HepG2 (cell line): ENCODE data around the gene FDXACB1. TPM values are rescaled to one million over a fixed set of nuclear protein-coding genes. Genes with fewer than 3 reads are reported as not detected.

Experiments
- NONO ChIP-seq, 2 experiments: fragments of 450-650 bp in 1 of 2; sonication (generic) in 1 of 2; formaldehyde crosslinking in 1 of 2; IDR thresholded peaks in 1 of 2; conservative IDR thresholded peaks in 1 of 2; 2 replicates each; pipeline versions ENCODE4 v1.6.1 to v1.8.0; 2017 to 2022; ENCODE audit warnings: mild to moderate bottlenecking in 1 of 2, missing genetic modification reagents in 1 of 2, moderate library complexity in 1 of 2
- RFX5 ChIP-seq: IDR thresholded peaks from 2 replicates; pipeline ENCODE4 v1.6.1; 2011; ENCODE audit warnings: low read depth, low read length, improper control_type of control experiment
- RXRB ChIP-seq: IDR thresholded peaks from 2 replicates; pipeline ENCODE4 v1.6.1; 2016; ENCODE audit warnings: borderline replicate concordance, missing genetic modification reagents, missing compliant biosample characterization
- SALL1 ChIP-seq: sonication (generic); formaldehyde crosslinking; IDR thresholded peaks from 2 replicates; pipeline ENCODE4 v1.8.0; 2022; ENCODE audit warnings: mild to moderate bottlenecking, missing genetic modification reagents
- ZNF501 ChIP-seq: sonication (generic); formaldehyde crosslinking; IDR thresholded peaks from 2 replicates; pipeline ENCODE4 v1.5.1; 2020; ENCODE audit warnings: mild to moderate bottlenecking, moderate library complexity, missing genetic modification reagents
- ZNF768 ChIP-seq: sonication (generic); formaldehyde crosslinking; IDR thresholded peaks from 2 replicates; pipeline ENCODE4 v1.4.0; 2020; ENCODE audit warnings: missing genetic modification reagents
- ZNF839 ChIP-seq: sonication (generic); formaldehyde crosslinking; IDR thresholded peaks from 2 replicates; pipeline ENCODE4 v1.4.0; 2020; ENCODE audit warnings: missing genetic modification reagents, mild to moderate bottlenecking, borderline replicate concordance
- polyA plus RNA-seq, 8 experiments: library from polyadenylated mRNA; depleted of rRNA in 3 of 8; stranded (reverse) in 7 of 8; unstranded in 1 of 8; fragments of >200 nt; fragmentation: Illumina TruSeq in 4 of 8; extraction: Trizol in 4 of 8; gene quantifications; 2 replicates each; pipeline versions ENCODE4 v1.2.1 to v1.2.3, GENCODE V29; 2011 to 2016; ENCODE audit warnings: low read depth in 4 of 8, missing spikeins in 1 of 8, mixed read lengths in 1 of 8; ENCODE audit not compliant: insufficient read depth in 1 of 8
- total RNA-seq, 5 experiments: library from RNA; depleted of rRNA; stranded (reverse); fragments of >200 nt; fragmentation: Illumina TruSeq; extraction: Trizol; gene quantifications; 2 replicates each; pipeline ENCODE4 v1.2.3, GENCODE V29; 2016; ENCODE audit warnings: low read depth in 1 of 5
- TF ChIP-seq, protein P1 (sequence below), 2 experiments: sonication (generic) in 1 of 2; formaldehyde crosslinking in 1 of 2; IDR thresholded peaks; 2 replicates each; pipeline versions ENCODE4 v1.4.0 to v1.6.1; 2018 to 2020; ENCODE audit warnings: missing genetic modification reagents in 2 of 2, borderline replicate concordance in 1 of 2, low read depth in 1 of 2, mild to moderate bottlenecking in 1 of 2, missing biosample characterization in 1 of 2
- TF ChIP-seq, protein P2 (sequence below): sonication (generic); formaldehyde crosslinking; IDR thresholded peaks from 2 replicates; pipeline ENCODE4 v1.8.1; 2023; ENCODE audit warnings: mild to moderate bottlenecking, moderate library complexity, missing genetic modification reagents
- TF ChIP-seq, protein P3 (sequence below): fragments of 450-650 bp; IDR thresholded peaks from 2 replicates; pipeline ENCODE4 v1.6.1; 2017; ENCODE audit warnings: mild to moderate bottlenecking
- TF ChIP-seq, protein P4 (sequence below): sonication (generic); formaldehyde crosslinking; IDR thresholded peaks from 2 replicates; pipeline ENCODE4 v1.4.0; 2020; ENCODE audit warnings: mild to moderate bottlenecking, missing genetic modification reagents
- TF ChIP-seq, protein P5 (sequence below): sonication (generic); formaldehyde crosslinking; IDR thresholded peaks from 2 replicates; pipeline ENCODE4 v1.5.0; 2020; ENCODE audit warnings: missing genetic modification reagents, mild to moderate bottlenecking, borderline replicate concordance
- TF ChIP-seq, protein P6 (sequence below): sonication (generic); formaldehyde crosslinking; IDR thresholded peaks from 2 replicates; pipeline ENCODE4 v1.4.0; 2020; ENCODE audit warnings: missing genetic modification reagents

FDXACB1 gene
- total and polyA plus RNA-seq, 2 of the 13 experiments (the other 11 are each of a cell fraction or from before 2014, with no cell fraction given), result 1.1 to 3.4 TPM

DNA sequence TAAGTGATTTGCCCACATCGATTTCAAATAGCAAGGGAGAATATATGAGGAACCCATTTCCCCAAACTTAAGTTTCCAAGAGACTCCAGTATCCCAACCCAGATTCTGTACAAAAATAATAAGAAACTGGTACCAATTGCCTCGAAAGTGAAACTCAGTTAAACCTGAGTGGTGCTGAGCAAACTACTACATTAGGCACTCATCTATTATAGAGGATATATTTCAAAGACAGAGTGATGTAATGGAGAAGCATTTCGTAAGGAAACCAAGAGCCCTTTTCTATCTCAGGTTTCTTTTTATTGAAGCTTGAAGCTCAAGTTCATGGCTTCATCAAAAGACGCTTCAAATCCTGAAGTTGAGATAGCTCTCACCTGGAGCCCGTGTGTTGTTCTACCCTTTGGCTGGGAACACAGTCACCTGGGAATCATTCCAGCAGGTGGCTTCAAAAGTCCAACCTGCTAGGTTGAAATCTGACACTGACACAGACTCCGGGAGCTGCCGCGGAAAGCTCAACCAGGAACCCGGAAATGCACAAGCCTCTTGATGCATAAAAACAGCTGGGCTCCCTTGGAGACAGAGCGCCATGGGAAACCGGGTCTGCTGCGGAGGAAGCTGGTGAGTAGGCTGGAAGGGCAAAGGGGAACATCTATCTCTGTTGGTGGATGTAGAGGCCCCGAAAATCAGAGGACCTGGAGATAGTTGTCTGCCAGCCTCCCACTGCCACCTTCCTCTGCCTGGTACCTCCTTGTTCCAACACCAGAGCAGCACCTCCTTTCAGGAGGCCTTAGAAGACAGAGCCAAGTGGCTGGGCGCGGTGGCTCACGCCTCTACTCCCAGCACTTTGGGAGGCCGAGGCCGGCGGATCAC, 39.7 kb upstream of the FDXACB1 start, which contains the start of gene C11orf52 (continued):
- TF ChIP-seq, protein P1, sequence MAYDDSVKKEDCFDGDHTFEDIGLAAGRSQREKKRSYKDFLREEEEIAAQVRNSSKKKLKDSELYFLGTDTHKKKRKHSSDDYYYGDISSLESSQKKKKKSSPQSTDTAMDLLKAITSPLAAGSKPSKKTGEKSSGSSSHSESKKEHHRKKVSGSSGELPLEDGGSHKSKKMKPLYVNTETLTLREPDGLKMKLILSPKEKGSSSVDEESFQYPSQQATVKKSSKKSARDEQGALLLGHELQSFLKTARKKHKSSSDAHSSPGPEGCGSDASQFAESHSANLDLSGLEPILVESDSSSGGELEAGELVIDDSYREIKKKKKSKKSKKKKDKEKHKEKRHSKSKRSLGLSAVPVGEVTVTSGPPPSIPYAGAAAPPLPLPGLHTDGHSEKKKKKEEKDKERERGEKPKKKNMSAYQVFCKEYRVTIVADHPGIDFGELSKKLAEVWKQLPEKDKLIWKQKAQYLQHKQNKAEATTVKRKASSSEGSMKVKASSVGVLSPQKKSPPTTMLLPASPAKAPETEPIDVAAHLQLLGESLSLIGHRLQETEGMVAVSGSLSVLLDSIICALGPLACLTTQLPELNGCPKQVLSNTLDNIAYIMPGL (CRISPR knock-in tag; IDR thresholded peaks at IDR 0.05; ENCODE audit: borderline replicate concordance in 1 of 2, low read depth in 1 of 2), result peak; percentile 30 to 55; a peak in 3 of 4 replicates
- TF ChIP-seq SALL1 (CRISPR knock-in tag) (peak; percentile 45), RXRB (CRISPR knock-in tag) (peak; percentile 45; the same call in 1 of the 2 replicates), NONO (IDR thresholded peaks at IDR 0.05) (no peak), NONO (CRISPR knock-in tag; conservative IDR thresholded peaks at IDR 0.05) (no peak), ZNF839 (no peak), ZNF501 (CRISPR knock-in tag) (0 out of 2 replicates have a peak, but pooled peaks have one; percentile 22), RFX5 (no peak), ZNF768 (CRISPR knock-in tag) (no peak)
- TF ChIP-seq, protein P2, sequence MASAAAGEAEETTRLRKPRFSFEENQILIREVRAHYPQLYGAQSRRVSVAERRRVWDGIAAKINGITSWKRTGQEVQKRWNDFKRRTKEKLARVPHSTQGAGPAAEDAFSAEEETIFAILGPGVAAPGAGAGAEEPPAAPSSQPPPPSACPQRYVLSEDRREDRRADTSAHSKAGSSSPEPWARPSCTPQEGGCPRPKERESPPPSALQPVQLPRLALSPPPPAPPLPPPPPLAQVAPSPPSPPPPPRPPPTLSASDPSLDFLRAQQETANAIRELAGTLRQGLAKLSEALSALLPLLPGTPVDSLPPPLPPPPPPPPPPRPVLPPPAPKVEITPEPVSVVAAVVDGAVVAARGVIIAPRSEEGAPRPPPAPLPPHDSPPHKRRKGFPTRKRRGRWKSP (CRISPR knock-in tag), result 0 out of 2 replicates have a peak, but pooled peaks have one; percentile 32
- TF ChIP-seq, protein P3, sequence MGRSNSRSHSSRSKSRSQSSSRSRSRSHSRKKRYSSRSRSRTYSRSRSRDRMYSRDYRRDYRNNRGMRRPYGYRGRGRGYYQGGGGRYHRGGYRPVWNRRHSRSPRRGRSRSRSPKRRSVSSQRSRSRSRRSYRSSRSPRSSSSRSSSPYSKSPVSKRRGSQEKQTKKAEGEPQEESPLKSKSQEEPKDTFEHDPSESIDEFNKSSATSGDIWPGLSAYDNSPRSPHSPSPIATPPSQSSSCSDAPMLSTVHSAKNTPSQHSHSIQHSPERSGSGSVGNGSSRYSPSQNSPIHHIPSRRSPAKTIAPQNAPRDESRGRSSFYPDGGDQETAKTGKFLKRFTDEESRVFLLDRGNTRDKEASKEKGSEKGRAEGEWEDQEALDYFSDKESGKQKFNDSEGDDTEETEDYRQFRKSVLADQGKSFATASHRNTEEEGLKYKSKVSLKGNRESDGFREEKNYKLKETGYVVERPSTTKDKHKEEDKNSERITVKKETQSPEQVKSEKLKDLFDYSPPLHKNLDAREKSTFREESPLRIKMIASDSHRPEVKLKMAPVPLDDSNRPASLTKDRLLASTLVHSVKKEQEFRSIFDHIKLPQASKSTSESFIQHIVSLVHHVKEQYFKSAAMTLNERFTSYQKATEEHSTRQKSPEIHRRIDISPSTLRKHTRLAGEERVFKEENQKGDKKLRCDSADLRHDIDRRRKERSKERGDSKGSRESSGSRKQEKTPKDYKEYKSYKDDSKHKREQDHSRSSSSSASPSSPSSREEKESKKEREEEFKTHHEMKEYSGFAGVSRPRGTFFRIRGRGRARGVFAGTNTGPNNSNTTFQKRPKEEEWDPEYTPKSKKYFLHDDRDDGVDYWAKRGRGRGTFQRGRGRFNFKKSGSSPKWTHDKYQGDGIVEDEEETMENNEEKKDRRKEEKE, result no peak
- TF ChIP-seq, protein P4, sequence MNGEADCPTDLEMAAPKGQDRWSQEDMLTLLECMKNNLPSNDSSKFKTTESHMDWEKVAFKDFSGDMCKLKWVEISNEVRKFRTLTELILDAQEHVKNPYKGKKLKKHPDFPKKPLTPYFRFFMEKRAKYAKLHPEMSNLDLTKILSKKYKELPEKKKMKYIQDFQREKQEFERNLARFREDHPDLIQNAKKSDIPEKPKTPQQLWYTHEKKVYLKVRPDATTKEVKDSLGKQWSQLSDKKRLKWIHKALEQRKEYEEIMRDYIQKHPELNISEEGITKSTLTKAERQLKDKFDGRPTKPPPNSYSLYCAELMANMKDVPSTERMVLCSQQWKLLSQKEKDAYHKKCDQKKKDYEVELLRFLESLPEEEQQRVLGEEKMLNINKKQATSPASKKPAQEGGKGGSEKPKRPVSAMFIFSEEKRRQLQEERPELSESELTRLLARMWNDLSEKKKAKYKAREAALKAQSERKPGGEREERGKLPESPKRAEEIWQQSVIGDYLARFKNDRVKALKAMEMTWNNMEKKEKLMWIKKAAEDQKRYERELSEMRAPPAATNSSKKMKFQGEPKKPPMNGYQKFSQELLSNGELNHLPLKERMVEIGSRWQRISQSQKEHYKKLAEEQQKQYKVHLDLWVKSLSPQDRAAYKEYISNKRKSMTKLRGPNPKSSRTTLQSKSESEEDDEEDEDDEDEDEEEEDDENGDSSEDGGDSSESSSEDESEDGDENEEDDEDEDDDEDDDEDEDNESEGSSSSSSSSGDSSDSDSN (CRISPR knock-in tag), result no peak
- TF ChIP-seq, protein P5, sequence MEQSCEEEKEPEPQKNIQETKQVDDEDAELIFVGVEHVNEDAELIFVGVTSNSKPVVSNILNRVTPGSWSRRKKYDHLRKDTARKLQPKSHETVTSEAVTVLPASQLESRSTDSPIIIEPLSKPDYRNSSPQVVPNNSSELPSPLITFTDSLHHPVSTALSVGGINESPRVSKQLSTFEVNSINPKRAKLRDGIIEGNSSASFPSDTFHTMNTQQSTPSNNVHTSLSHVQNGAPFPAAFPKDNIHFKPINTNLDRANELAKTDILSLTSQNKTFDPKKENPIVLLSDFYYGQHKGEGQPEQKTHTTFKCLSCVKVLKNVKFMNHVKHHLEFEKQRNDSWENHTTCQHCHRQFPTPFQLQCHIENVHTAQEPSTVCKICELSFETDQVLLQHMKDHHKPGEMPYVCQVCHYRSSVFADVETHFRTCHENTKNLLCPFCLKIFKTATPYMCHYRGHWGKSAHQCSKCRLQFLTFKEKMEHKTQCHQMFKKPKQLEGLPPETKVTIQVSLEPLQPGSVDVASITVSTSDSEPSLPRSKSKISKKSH (CRISPR knock-in tag), result peak; percentile 61; the same call in 1 of the 2 replicates
- TF ChIP-seq, protein P6, sequence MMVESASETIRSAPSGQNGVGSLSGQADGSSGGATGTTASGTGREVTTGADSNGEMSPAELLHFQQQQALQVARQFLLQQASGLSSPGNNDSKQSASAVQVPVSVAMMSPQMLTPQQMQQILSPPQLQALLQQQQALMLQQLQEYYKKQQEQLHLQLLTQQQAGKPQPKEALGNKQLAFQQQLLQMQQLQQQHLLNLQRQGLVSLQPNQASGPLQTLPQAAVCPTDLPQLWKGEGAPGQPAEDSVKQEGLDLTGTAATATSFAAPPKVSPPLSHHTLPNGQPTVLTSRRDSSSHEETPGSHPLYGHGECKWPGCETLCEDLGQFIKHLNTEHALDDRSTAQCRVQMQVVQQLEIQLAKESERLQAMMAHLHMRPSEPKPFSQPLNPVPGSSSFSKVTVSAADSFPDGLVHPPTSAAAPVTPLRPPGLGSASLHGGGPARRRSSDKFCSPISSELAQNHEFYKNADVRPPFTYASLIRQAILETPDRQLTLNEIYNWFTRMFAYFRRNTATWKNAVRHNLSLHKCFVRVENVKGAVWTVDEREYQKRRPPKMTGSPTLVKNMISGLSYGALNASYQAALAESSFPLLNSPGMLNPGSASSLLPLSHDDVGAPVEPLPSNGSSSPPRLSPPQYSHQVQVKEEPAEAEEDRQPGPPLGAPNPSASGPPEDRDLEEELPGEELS (CRISPR knock-in tag), result peak; percentile 41
